OCI-LY1 (cell line): ENCODE data around the gene SEMA3C.

Source experiments
- H2AFZ ChIP-seq: fragments of 200-600 bp; sonication (generic), shearing (Covaris generic); 2 replicates; pipeline ENCODE4 v1.6.0; 2014; ENCODE audit warnings: antibody characterized with exemption, mild to moderate bottlenecking, low read length
- H3F3A ChIP-seq: fragments of 200-600 bp; sonication (generic), shearing (Covaris generic); 2 replicates; pipeline ENCODE4 v1.6.0; 2014; ENCODE audit warnings: mild to moderate bottlenecking, antibody characterized with exemption, low read length, moderate library complexity; ENCODE audit not compliant: insufficient read depth
- H3K27ac ChIP-seq: fragments of 200-600 bp; sonication (generic); 2 replicates; pipeline ENCODE4 v1.5.1; 2014; ENCODE audit warnings: low read length, mixed run types, mild to moderate bottlenecking, low read depth; ENCODE audit not compliant: poor library complexity, severe bottlenecking
- H3K27me3 ChIP-seq: fragments of 200-600 bp; sonication (generic); 2 replicates; pipeline ENCODE4 v1.6.0; 2014; ENCODE audit warnings: antibody characterized with exemption, mild to moderate bottlenecking, low read length, moderate library complexity; ENCODE audit not compliant: insufficient read depth
- H3K36me3 ChIP-seq: fragments of 200-600 bp; sonication (generic); 2 replicates; pipeline ENCODE4 v1.6.1; 2014; ENCODE audit warnings: mild to moderate bottlenecking, antibody characterized with exemption, low read length, moderate library complexity, mixed read lengths; ENCODE audit not compliant: insufficient read depth
- H3K4me1 ChIP-seq: fragments of 200-600 bp; sonication (generic); 2 replicates; pipeline ENCODE4 v1.5.1; 2014; ENCODE audit warnings: mild to moderate bottlenecking, low read length, moderate library complexity; ENCODE audit not compliant: insufficient read depth, severe bottlenecking
- H3K4me2 ChIP-seq: fragments of 200-600 bp; sonication (generic), shearing (Covaris generic); 2 replicates; pipeline ENCODE4 v1.6.1; 2014; ENCODE audit warnings: low read length
- H3K4me3 ChIP-seq: fragments of 200-600 bp; sonication (generic); 2 replicates; pipeline ENCODE4 v1.5.1; 2014; ENCODE audit warnings: low read length, low read depth, mild to moderate bottlenecking, mixed read lengths; ENCODE audit not compliant: poor library complexity, severe bottlenecking
- H3K79me2 ChIP-seq: fragments of 200-600 bp; shearing (Covaris generic); 2 replicates; pipeline ENCODE4 v1.6.1; 2016; ENCODE audit warnings: mixed run types, low read length, mixed read lengths; ENCODE audit not compliant: insufficient read depth
- H3K9ac ChIP-seq: fragments of 200-600 bp; sonication (generic), shearing (Covaris generic); 2 replicates; pipeline ENCODE4 v1.6.1; 2014; ENCODE audit warnings: mild to moderate bottlenecking, low read length, mixed read lengths
- H3K9me2 ChIP-seq: fragments of 200-600 bp; sonication (generic), shearing (Covaris generic); 2 replicates; pipeline ENCODE4 v1.6.1; 2014; ENCODE audit warnings: low read depth, mild to moderate bottlenecking, low read length, mixed read lengths
- H3K9me3 ChIP-seq: fragments of 200-600 bp; shearing (Covaris generic); 2 replicates; pipeline ENCODE4 v1.6.1; 2014; ENCODE audit warnings: low read length, mixed read lengths
- H4K20me1 ChIP-seq: fragments of 200-600 bp; sonication (generic), shearing (Covaris generic); 2 replicates; pipeline ENCODE4 v1.6.0; 2016; ENCODE audit warnings: mild to moderate bottlenecking, low read length; ENCODE audit not compliant: insufficient read depth
- CTCF ChIP-seq: fragments of 200-600 bp; sonication (generic), shearing (Covaris generic); IDR thresholded peaks from 2 replicates; pipeline ENCODE4 v1.5.1; 2017; ENCODE audit warnings: mild to moderate bottlenecking, antibody characterized with exemption, low read length, moderate library complexity, mixed read lengths
- EZH2 ChIP-seq: fragments of 200-600 bp; sonication (generic), shearing (Covaris generic); IDR thresholded peaks from 2 replicates; pipeline ENCODE4 v1.8.0; 2017; ENCODE audit warnings: borderline replicate concordance, mixed run types, mild to moderate bottlenecking, antibody characterized with exemption, low read length, moderate library complexity, mixed read lengths

SEMA3C gene

GRCh38 chr7:80868566-80868965 is 50.3 kb downstream of the SEMA3C start:
- Histone ChIP-seq H3K9me2 (no peaks in the 10 kb centered on the region), H3K36me3 (no peaks in the 10 kb centered on the region), H4K20me1 (no peaks in the 10 kb centered on the region), H2AFZ (no peak overlapping the region), H3K9ac (no peak overlapping the region), H3K4me3 (no peak overlapping the region), H3K27ac (no peak overlapping the region), H3K79me2 (no peaks in the 10 kb centered on the region), H3K27me3 (no peaks in the 10 kb centered on the region), H3K4me1 (no peaks in the 10 kb centered on the region), H3K4me2 (no peak overlapping the region), H3F3A (no peaks in the 10 kb centered on the region), H3K9me3 (no peaks in the 10 kb centered on the region)
- TF ChIP-seq EZH2 (no peak), CTCF (no peak)

GRCh38 chr7:80860554-80860953 is 58.3 kb downstream of the SEMA3C start:
- no peak overlapping the region for H3K4me2 ChIP-seq
- H3F3A ChIP-seq = no peaks in the 10 kb centered on the region
- H3K9me2 ChIP-seq = no peaks in the 10 kb centered on the region
- H3K79me2 ChIP-seq = no peaks in the 10 kb centered on the region
- no peaks in the 10 kb centered on the region for H4K20me1 ChIP-seq
- H3K4me1 ChIP-seq = no peaks in the 10 kb centered on the region
- no peak overlapping the region for H3K4me3 ChIP-seq
- no peak overlapping the region for H3K9ac ChIP-seq
- no peak overlapping the region for H2AFZ ChIP-seq
- no peaks in the 10 kb centered on the region for H3K27me3 ChIP-seq
- TF ChIP-seq CTCF = no peak
- no peak for TF ChIP-seq EZH2
- H3K9me3 ChIP-seq = no peaks in the 10 kb centered on the region
- no peaks in the 10 kb centered on the region for H3K36me3 ChIP-seq
- no peak overlapping the region for H3K27ac ChIP-seq

GRCh38 chr7:80859272-80859970 is 59.4 kb downstream of the SEMA3C start:
- H3K9ac ChIP-seq = no peak overlapping the region
- no peak overlapping the region for H3K4me2 ChIP-seq
- H3K9me2 ChIP-seq = no peaks in the 10 kb centered on the region
- no peak overlapping the region for H3K27ac ChIP-seq
- H3F3A ChIP-seq = no peaks in the 10 kb centered on the region
- H3K4me1 ChIP-seq = no peaks in the 10 kb centered on the region
- no peaks in the 10 kb centered on the region for H3K9me3 ChIP-seq
- no peaks in the 10 kb centered on the region for H4K20me1 ChIP-seq
- no peaks in the 10 kb centered on the region for H3K27me3 ChIP-seq
- H3K36me3 ChIP-seq = no peaks in the 10 kb centered on the region
- no peaks in the 10 kb centered on the region for H3K79me2 ChIP-seq
- no peak for TF ChIP-seq EZH2
- no peak for TF ChIP-seq CTCF
- no peak overlapping the region for H2AFZ ChIP-seq
- no peak overlapping the region for H3K4me3 ChIP-seq
